GM18873 (cell line): ENCODE measurements around the gene PDE9A.

Experiments used
- ATAC-seq: cut with Tn5 transposase; IDR thresholded peaks from one replicate; pipeline ENCODE4 v1.9.1; 2021; ENCODE audit warnings: mild to moderate bottlenecking, moderate library complexity, moderate number of reproducible peaks; ENCODE audit not compliant: unreplicated experiment, low FRiP score

The PDE9A gene

GRCh38 chr21:42766739-42767560 is 113.5 kb downstream of the PDE9A start:
- ATAC-seq, result no peak

GRCh38 chr21:42767561-42767835 is 114.1 kb downstream of the PDE9A start:
- no peak for ATAC-seq

GRCh38 chr21:42768324-42769121 is 115.1 kb downstream of the PDE9A start:
- ATAC-seq, result no peak

- no peak for ATAC-seq
These were observed 115.9 kb downstream of the PDE9A start for GRCh38 chr21:42769183-42769819.

GRCh38 chr21:42769820-42770716 is 116.6 kb downstream of the PDE9A start:
- ATAC-seq, result no peak

- no peak for ATAC-seq
These were observed 117.5 kb downstream of the PDE9A start for GRCh38 chr21:42770717-42771502.

GRCh38 chr21:42771503-42771805 is 118.0 kb downstream of the PDE9A start:
- no peak for ATAC-seq

GRCh38 chr21:42775123-42775522 is 121.7 kb downstream of the PDE9A start:
- ATAC-seq, result no peak

- no peak for ATAC-seq
These were observed 122.5 kb downstream of the PDE9A start for GRCh38 chr21:42775891-42776290.

- no peak for ATAC-seq
These were observed 123.8 kb downstream of the PDE9A start for GRCh38 chr21:42777064-42777756.

GRCh38 chr21:42777757-42778344 is 124.4 kb downstream of the PDE9A start:
- no peak for ATAC-seq

GRCh38 chr21:42779431-42779861 is 126.0 kb downstream of the PDE9A start:
- ATAC-seq, result no peak

- no peak for ATAC-seq
These were observed 127.2 kb downstream of the PDE9A start for GRCh38 chr21:42780617-42781016.

- ATAC-seq, result no peak
These were observed 127.9 kb downstream of the PDE9A start for GRCh38 chr21:42781150-42781970.

GRCh38 chr21:42781971-42782722 is 128.7 kb downstream of the PDE9A start:
- no peak for ATAC-seq

GRCh38 chr21:42782723-42783242 is 129.4 kb downstream of the PDE9A start:
- ATAC-seq, result no peak

GRCh38 chr21:42784276-42784675 is 130.9 kb downstream of the PDE9A start:
- ATAC-seq, result no peak
